Measurements from ENCODE around the gene PRODH.
"Not testable (repeated sequence)": the region's sequence is repeated elsewhere in the genome, so short reads cannot be mapped to it uniquely, and the experiment has no call there.

Gene PRODH

GRCh38 chr22:18954303-18954989 is 18.4 kb upstream of the PRODH start:
- DNase-seq, result peak; percentile 50

GRCh38 chr22:18953128-18953527 is 17.0 kb upstream of the PRODH start:
- not testable (repeated sequence) for DNase-seq

GRCh38 chr22:18952022-18952421 is 15.9 kb upstream of the PRODH start:
- DNase-seq, result no peak

GRCh38 chr22:18950141-18950540 is 14.0 kb upstream of the PRODH start:
- no peak for DNase-seq

- DNase-seq, result no peak
Measured at GRCh38 chr22:18947905-18948304, 11.8 kb upstream of the PRODH start.

- DNase-seq, result not testable (repeated sequence)
Measured at GRCh38 chr22:18947105-18947504, 11.0 kb upstream of the PRODH start.

- not testable (repeated sequence) for DNase-seq
Measured at GRCh38 chr22:18938691-18939090, 2.6 kb upstream of the PRODH start.

- not testable (repeated sequence) for DNase-seq
Measured at GRCh38 chr22:18934688-18935087, 1.4 kb downstream of the PRODH start.

GRCh38 chr22:18933914-18934313 is 2.2 kb downstream of the PRODH start:
- DNase-seq, result no peak

GRCh38 chr22:18931905-18932652 is 4.0 kb downstream of the PRODH start:
- no peak for DNase-seq

GRCh38 chr22:18929459-18929858 is 6.6 kb downstream of the PRODH start:
- no peak for DNase-seq

- DNase-seq, result no peak
Measured at GRCh38 chr22:18927573-18927972, 8.5 kb downstream of the PRODH start.

- no peak for DNase-seq
Measured at GRCh38 chr22:18927020-18927419, 9.1 kb downstream of the PRODH start.

GRCh38 chr22:18925368-18926064 is 10.6 kb downstream of the PRODH start:
- DNase-seq, result no peak

- not testable (repeated sequence) for DNase-seq
Measured at GRCh38 chr22:18920257-18920902, 15.7 kb downstream of the PRODH start.

GRCh38 chr22:18917818-18918217 is 18.3 kb downstream of the PRODH start:
- DNase-seq, result not testable (repeated sequence)

GRCh38 chr22:18915550-18915949 is 20.5 kb downstream of the PRODH start:
- not testable (repeated sequence) for DNase-seq

GRCh38 chr22:18914558-18914957 is 21.5 kb downstream of the PRODH start:
- DNase-seq, result not testable (repeated sequence)

GRCh38 chr22:18912264-18912946 is 23.7 kb downstream of the PRODH start:
- not testable (repeated sequence) for DNase-seq

GRCh38 chr22:18911535-18911934 is 24.6 kb downstream of the PRODH start:
- not testable (repeated sequence) for DNase-seq

- DNase-seq, result no peak
Measured at GRCh38 chr22:18909556-18909955, 26.5 kb downstream of the PRODH start.

GRCh38 chr22:18906896-18907295 is 29.2 kb downstream of the PRODH start:
- no peak for DNase-seq

GRCh38 chr22:18906410-18906745 is 29.7 kb downstream of the PRODH start:
- not testable (repeated sequence) for DNase-seq
